Small intestine (tissue), 7 donors: ENCODE data around the gene REG1B. TPM values are rescaled to one million over a fixed set of nuclear protein-coding genes. Genes with fewer than 3 reads are reported as not detected.

Experiments
- DNase-seq, 2 donors: peaks; one replicate each; pipeline versions ENCODE4 v3.0.0 to v3.0.0-alpha.2; 2013
- FAIRE-seq: peaks from 2 replicates; lab custom pipeline; 2012; peaks lifted over from hg19 to GRCh38; lab: Jason Lieb, UNC
- H3K27ac ChIP-seq, 3 donors: one replicate each; pipeline ENCODE4 v1.5.1; 2013; ENCODE audit warnings: low read length in 2 of 3, mild to moderate bottlenecking in 2 of 3, control low read depth in 1 of 3, inconsistent platforms in 1 of 3, low read depth in 1 of 3, moderate library complexity in 1 of 3
- H3K27me3 ChIP-seq, 3 donors: one replicate each; pipeline ENCODE4 v1.6.1; 2013; ENCODE audit warnings: low read length in 3 of 3, inconsistent platforms in 1 of 3; ENCODE audit not compliant: control insufficient read depth in 3 of 3, insufficient read depth in 3 of 3
- H3K36me3 ChIP-seq, 3 donors: one replicate each; pipeline ENCODE4 v1.6.1; 2013; ENCODE audit warnings: low read length in 3 of 3, inconsistent platforms in 1 of 3, low read depth in 1 of 3, mild to moderate bottlenecking in 1 of 3, moderate library complexity in 1 of 3; ENCODE audit not compliant: control insufficient read depth in 3 of 3, insufficient read depth in 2 of 3
- H3K4me1 ChIP-seq, 3 donors: one replicate each; pipeline ENCODE4 v1.6.1; 2013; ENCODE audit warnings: low read length in 2 of 3, inconsistent platforms in 1 of 3, low read depth in 1 of 3, mild to moderate bottlenecking in 1 of 3, moderate library complexity in 1 of 3; ENCODE audit not compliant: control insufficient read depth in 3 of 3, insufficient read depth in 2 of 3
- H3K4me3 ChIP-seq, 3 donors: one replicate each; pipeline ENCODE4 v1.5.1; 2013; ENCODE audit warnings: low read length in 3 of 3, control low read depth in 1 of 3, inconsistent platforms in 1 of 3, low read depth in 1 of 3, mild to moderate bottlenecking in 1 of 3, moderate library complexity in 1 of 3
- H3K9me3 ChIP-seq, 2 donors: one replicate each; pipeline ENCODE4 v1.6.1; 2013; ENCODE audit warnings: low read depth in 1 of 2, low read length in 1 of 2; ENCODE audit not compliant: control insufficient read depth in 2 of 2, insufficient read depth in 1 of 2
- WGBS, 3 donors: extraction: QIAGEN DNeasy Blood & Tissue Kit; methylation state at CpG; one replicate each; pipeline ENCODE4 v1.1.7; 2013; 5-methylcytosine and 5-hydroxymethylcytosine counted together
- polyA plus RNA-seq, 4 donors: library from polyadenylated mRNA; stranded (reverse) in 3 of 4; unstranded in 1 of 4; fragments of 200-250 nt in 3 of 4; fragments of 120-200 nt in 1 of 4; gene quantifications; one replicate each; pipeline versions ENCODE4 v1.2.1 to v1.2.3, GENCODE V29; 2013
- donor health status: healthy with polysubstance abuse.
- donor health status: control.
- donor health status: control.
- donor health status: Bipolar disorder and iron deficiency.
- donor health status: healthy.

REG1B gene
- polyA plus RNA-seq, 4 donors: 0.37 to 3,920 (median 24.7) TPM

GRCh38 chr2:79099140-79099686 is 11.4 kb upstream of the REG1B start:
- DNase-seq: no peak

GRCh38 chr2:79097843-79098242 is 10.1 kb upstream of the REG1B start:
- H3K4me3 ChIP-seq: no peak overlapping the region
- H3K9me3 ChIP-seq: peaks cover 0 to 40% of the 10 kb centered on the region in 2 donors
- no peaks in the 10 kb centered on the region for H3K36me3 ChIP-seq
- DNase-seq: no peak
- H3K27me3 ChIP-seq: no peaks in the 10 kb centered on the region
- no peak for FAIRE-seq
- WGBS, 3 donors: 89 to 96% (median 91%) methylated on average over 6 of the region's 6 CpGs
- H3K27ac ChIP-seq: no peak overlapping the region
- no peaks in the 10 kb centered on the region for H3K4me1 ChIP-seq

More at GRCh38 chr2:79099140-79099686, 11.4 kb upstream of the REG1B start:
- WGBS, 3 donors: 39 to 57% (median 52%) methylated on average over 7 of the region's 7 CpGs
- peaks cover 0 to 9% (median 2%) of the 10 kb centered on the region in 3 donors for H3K4me1 ChIP-seq
- H3K36me3 ChIP-seq: no peaks in the 10 kb centered on the region
- FAIRE-seq: no peak
- H3K27me3 ChIP-seq: no peaks in the 10 kb centered on the region
- no peak overlapping the region for H3K4me3 ChIP-seq
- no peak overlapping the region for H3K27ac ChIP-seq
- peaks cover 0 to 37% of the 10 kb centered on the region in 2 donors for H3K9me3 ChIP-seq

- Histone ChIP-seq H3K27me3 (no peaks in the 10 kb centered on the region), H3K9me3 (peaks cover 0 to 18% of the 10 kb centered on the region in 2 donors), H3K27ac (no peak overlapping the region), H3K4me1 (peaks cover 0 to 10% (median 3%) of the 10 kb centered on the region in 3 donors), H3K36me3 (no peaks in the 10 kb centered on the region), H3K4me3 (no peak overlapping the region)
- peak; percentile 72 to 82 for DNase-seq
- WGBS, 3 donors: 23 to 57% (median 38%) methylated on average over 4 of the region's 4 CpGs
- peak; percentile 70 for FAIRE-seq
Measured at GRCh38 chr2:79090693-79091092, 2.9 kb upstream of the REG1B start.

GRCh38 chr2:79086255-79086654 is 1.5 kb downstream of the REG1B start:
- peaks cover 0 to 6% (median 0%) of the 10 kb centered on the region in 3 donors for H3K4me1 ChIP-seq
- WGBS, 3 donors: 63 to 73% (median 70%) methylated on average over 4 of the region's 4 CpGs
- DNase-seq (no peak), FAIRE-seq (no peak)
- no peak overlapping the region for H3K4me3 ChIP-seq
- H3K36me3 ChIP-seq: no peaks in the 10 kb centered on the region
- no peaks in the 10 kb centered on the region for H3K27me3 ChIP-seq
- H3K9me3 ChIP-seq: peaks cover 0 to 10% of the 10 kb centered on the region in 2 donors
- H3K27ac ChIP-seq: no peak overlapping the region

GRCh38 chr2:79085382-79085781 is 2.4 kb downstream of the REG1B start:
- no peaks in the 10 kb centered on the region for H3K36me3 ChIP-seq
- H3K4me3 ChIP-seq: no peak overlapping the region
- H3K27ac ChIP-seq: no peak overlapping the region
- DNase-seq (no peak), FAIRE-seq (no peak)
- peaks cover 0 to 10% of the 10 kb centered on the region in 2 donors for H3K9me3 ChIP-seq
- 68 to 86% (median 78%) methylated on average over 3 of the region's 3 CpGs for WGBS, 3 donors
- H3K4me1 ChIP-seq: no peaks in the 10 kb centered on the region
- no peaks in the 10 kb centered on the region for H3K27me3 ChIP-seq

- Histone ChIP-seq H3K36me3 (no peaks in the 10 kb centered on the region), H3K27ac (no peak overlapping the region), H3K4me1 (no peaks in the 10 kb centered on the region), H3K27me3 (no peaks in the 10 kb centered on the region), H3K9me3 (peaks cover 0 to 9% of the 10 kb centered on the region in 2 donors), H3K4me3 (no peak overlapping the region)
- DNase-seq: no peak
- no peak for FAIRE-seq
- 81 to 85% (median 82%) methylated on average over 3 of the region's 3 CpGs for WGBS, 3 donors
Measured at GRCh38 chr2:79084495-79085135, 3.2 kb downstream of the REG1B start.

GRCh38 chr2:79083597-79084251 is 4.1 kb downstream of the REG1B start:
- no peaks in the 10 kb centered on the region for H3K4me1 ChIP-seq
- H3K27me3 ChIP-seq: no peaks in the 10 kb centered on the region
- no peak overlapping the region for H3K4me3 ChIP-seq
- peaks cover 0 to 5% of the 10 kb centered on the region in 2 donors for H3K9me3 ChIP-seq
- peak; percentile 19 to 31 for DNase-seq
- no peak overlapping the region for H3K27ac ChIP-seq
- FAIRE-seq: no peak
- H3K36me3 ChIP-seq: no peaks in the 10 kb centered on the region

- no peak for DNase-seq
- Histone ChIP-seq H3K4me3 (no peak overlapping the region), H3K36me3 (no peaks in the 10 kb centered on the region), H3K4me1 (no peaks in the 10 kb centered on the region), H3K27ac (no peak overlapping the region), H3K27me3 (no peaks in the 10 kb centered on the region), H3K9me3 (no peaks in the 10 kb centered on the region)
- no peak for FAIRE-seq
- 79 to 85% (median 83%) methylated on average over 5 of the region's 5 CpGs for WGBS, 3 donors
Measured at GRCh38 chr2:79082987-79083386, 4.8 kb downstream of the REG1B start.
